Inferior parietal cortex (tissue), 1 donor: ENCODE results near the gene HOXC9.

Experiments
- DNase-seq: peaks from one replicate; pipeline ENCODE4 v3.0.0-alpha.2; 2016; ENCODE audit errors: extremely low spot score

Gene HOXC9

GRCh38 chr12:54028314-54029201, 28.6 kb downstream of the HOXC9 start, which contains the start of gene HOXC6:
TSS of gene HOXC6 (plus strand) at chr12:54028440. CDS start at chr12:54028522, 82 bp downstream.
- DNase-seq: no peak

- no peak for DNase-seq
Observed at GRCh38 chr12:54029529-54030441, 29.8 kb downstream of the HOXC9 start.

GRCh38 chr12:54030442-54030801, 30.5 kb downstream of the HOXC9 start:
- DNase-seq: no peak

GRCh38 chr12:54030889-54031471, 31.0 kb downstream of the HOXC9 start:
- no peak for DNase-seq

GRCh38 chr12:54031480-54031879, 31.5 kb downstream of the HOXC9 start:
- no peak for DNase-seq

GRCh38 chr12:54032086-54032619, 32.2 kb downstream of the HOXC9 start:
- no peak for DNase-seq

- no peak for DNase-seq
Observed at GRCh38 chr12:54032627-54033100, 32.7 kb downstream of the HOXC9 start, which contains the start of gene HOXC5. TSS of gene HOXC5 (plus strand) at chr12:54033050. CDS start at chr12:54033123, 73 bp downstream.

- no peak for DNase-seq
Observed at GRCh38 chr12:54033106-54033979, 33.4 kb downstream of the HOXC9 start.

- DNase-seq: no peak
Observed at GRCh38 chr12:54033980-54034784, 34.2 kb downstream of the HOXC9 start.

- no peak for DNase-seq
Observed at GRCh38 chr12:54034785-54035310, 34.9 kb downstream of the HOXC9 start.

- no peak for DNase-seq
Observed at GRCh38 chr12:54035568-54036264, 35.8 kb downstream of the HOXC9 start.

- DNase-seq: no peak
Observed at GRCh38 chr12:54036620-54037359, 36.8 kb downstream of the HOXC9 start.

GRCh38 chr12:54037360-54038283, 37.7 kb downstream of the HOXC9 start:
- no peak for DNase-seq

GRCh38 chr12:54038284-54038870, 38.4 kb downstream of the HOXC9 start:
- DNase-seq: no peak

GRCh38 chr12:54038871-54039414, 39.0 kb downstream of the HOXC9 start:
- DNase-seq: no peak

GRCh38 chr12:54039417-54040147, 39.6 kb downstream of the HOXC9 start:
- no peak for DNase-seq
